Measurements from ENCODE around the gene SFXN3. TPM values are rescaled to one million over a fixed set of nuclear protein-coding genes. Genes with fewer than 3 reads are reported as not detected.

The SFXN3 gene
- total and polyA plus RNA-seq, 2 of the 13 experiments (the other 11 are each of a cell fraction or from before 2014, with no cell fraction given): 16.8 to 71.5 TPM

GRCh38 chr10:101042667-101043362, 11.8 kb downstream of the SFXN3 start (continued):
- no peak for TF ChIP-seq PAF1 (CRISPR knock-in tag; IDR thresholded peaks at IDR 0.05)
- TF ChIP-seq ZNF260 (CRISPR knock-in tag; IDR thresholded peaks at IDR 0.05; ENCODE audit: borderline replicate concordance, low read depth): no peak
- TF ChIP-seq ZSCAN31 (CRISPR knock-in tag; IDR thresholded peaks at IDR 0.05; ENCODE audit: low read depth): no peak
- no peak for TF ChIP-seq CAMTA2 (CRISPR knock-in tag; IDR thresholded peaks at IDR 0.05; ENCODE audit: borderline replicate concordance)
- TF ChIP-seq GPN1 (CRISPR knock-in tag; IDR thresholded peaks at IDR 0.05; ENCODE audit: borderline replicate concordance): no peak
- peak; percentile 41; the same call in 1 of the 2 replicates for TF ChIP-seq KMT2B (CRISPR knock-in tag; IDR thresholded peaks at IDR 0.05)
- no peak for TF ChIP-seq STAG1 (CRISPR knock-in tag; IDR thresholded peaks at IDR 0.05)
- TF ChIP-seq JUND (CRISPR knock-in tag; IDR thresholded peaks at IDR 0.05): no peak
- no peak for TF ChIP-seq MED8 (CRISPR knock-in tag; IDR thresholded peaks at IDR 0.05; ENCODE audit: insufficient replicate concordance)
- TF ChIP-seq MED1 (CRISPR knock-in tag; IDR thresholded peaks at IDR 0.05): no peak
- no peak for TF ChIP-seq SP140L (CRISPR knock-in tag; IDR thresholded peaks at IDR 0.05; ENCODE audit: borderline replicate concordance)
- no peak for TF ChIP-seq ZNF124 (CRISPR knock-in tag; IDR thresholded peaks at IDR 0.05)
- no peak for TF ChIP-seq MZF1 (CRISPR knock-in tag; IDR thresholded peaks at IDR 0.05; ENCODE audit: borderline replicate concordance)
- TF ChIP-seq DPF2 (CRISPR knock-in tag; IDR thresholded peaks at IDR 0.05; ENCODE audit: borderline replicate concordance, low read depth): no peak
- TF ChIP-seq FLYWCH1 (CRISPR knock-in tag; IDR thresholded peaks at IDR 0.05): no peak
- TF ChIP-seq, protein P1, sequence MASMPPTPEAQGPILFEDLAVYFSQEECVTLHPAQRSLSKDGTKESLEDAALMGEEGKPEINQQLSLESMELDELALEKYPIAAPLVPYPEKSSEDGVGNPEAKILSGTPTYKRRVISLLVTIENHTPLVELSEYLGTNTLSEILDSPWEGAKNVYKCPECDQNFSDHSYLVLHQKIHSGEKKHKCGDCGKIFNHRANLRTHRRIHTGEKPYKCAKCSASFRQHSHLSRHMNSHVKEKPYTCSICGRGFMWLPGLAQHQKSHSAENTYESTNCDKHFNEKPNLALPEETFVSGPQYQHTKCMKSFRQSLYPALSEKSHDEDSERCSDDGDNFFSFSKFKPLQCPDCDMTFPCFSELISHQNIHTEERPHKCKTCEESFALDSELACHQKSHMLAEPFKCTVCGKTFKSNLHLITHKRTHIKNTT (CRISPR knock-in tag; IDR thresholded peaks at IDR 0.05): no peak
- TF ChIP-seq, protein P2, sequence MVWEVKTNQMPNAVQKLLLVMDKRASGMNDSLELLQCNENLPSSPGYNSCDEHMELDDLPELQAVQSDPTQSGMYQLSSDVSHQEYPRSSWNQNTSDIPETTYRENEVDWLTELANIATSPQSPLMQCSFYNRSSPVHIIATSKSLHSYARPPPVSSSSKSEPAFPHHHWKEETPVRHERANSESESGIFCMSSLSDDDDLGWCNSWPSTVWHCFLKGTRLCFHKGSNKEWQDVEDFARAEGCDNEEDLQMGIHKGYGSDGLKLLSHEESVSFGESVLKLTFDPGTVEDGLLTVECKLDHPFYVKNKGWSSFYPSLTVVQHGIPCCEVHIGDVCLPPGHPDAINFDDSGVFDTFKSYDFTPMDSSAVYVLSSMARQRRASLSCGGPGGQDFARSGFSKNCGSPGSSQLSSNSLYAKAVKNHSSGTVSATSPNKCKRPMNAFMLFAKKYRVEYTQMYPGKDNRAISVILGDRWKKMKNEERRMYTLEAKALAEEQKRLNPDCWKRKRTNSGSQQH (CRISPR knock-in tag; IDR thresholded peaks at IDR 0.05; ENCODE audit: low read depth): no peak
- no peak for TF ChIP-seq NFIB (CRISPR knock-in tag; IDR thresholded peaks at IDR 0.05; ENCODE audit: borderline replicate concordance)
- TF ChIP-seq SAP130 (CRISPR knock-in tag; IDR thresholded peaks at IDR 0.05; ENCODE audit: low read depth): peak; percentile 83
- peak; percentile 78; the same call in 1 of the 2 replicates for TF ChIP-seq KDM5A (IDR thresholded peaks at IDR 0.05; ENCODE audit: borderline replicate concordance, low read length)
- TF ChIP-seq ETV5 (CRISPR knock-in tag; IDR thresholded peaks at IDR 0.05; ENCODE audit: borderline replicate concordance): peak; percentile 22; the same call in 1 of the 2 replicates
- TF ChIP-seq ZNF75D (CRISPR knock-in tag; IDR thresholded peaks at IDR 0.05; ENCODE audit: borderline replicate concordance): no peak
- no peak for TF ChIP-seq PRMT3 (CRISPR knock-in tag; IDR thresholded peaks at IDR 0.05; ENCODE audit: borderline replicate concordance, low read depth)
- peak; percentile 55; the same call in 1 of the 2 replicates for TF ChIP-seq ZNF276 (CRISPR knock-in tag; IDR thresholded peaks at IDR 0.05; ENCODE audit: low read depth)
- peak; percentile 88 for TF ChIP-seq ZSCAN29 (CRISPR knock-in tag; conservative IDR thresholded peaks at IDR 0.05)
- no peak for TF ChIP-seq JDP2 (CRISPR knock-in tag; IDR thresholded peaks at IDR 0.05; ENCODE audit: borderline replicate concordance)
- TF ChIP-seq YEATS2 (CRISPR knock-in tag; IDR thresholded peaks at IDR 0.05; ENCODE audit: borderline replicate concordance): 0 out of 2 replicates have a peak, but pooled peaks have one; percentile 53
- peak; percentile 64 for TF ChIP-seq GATAD1 (CRISPR knock-in tag; IDR thresholded peaks at IDR 0.05)
